AG09309 (cell line): ENCODE data around the gene DGKH.

Source experiments
- DNase-seq: peaks from one replicate; pipeline ENCODE4 v3.0.0-alpha.2; 2010; ENCODE audit warnings: low read depth
- H3K4me3 ChIP-seq: 2 replicates; pipeline ENCODE4 v1.5.1; 2011; ENCODE audit warnings: mild to moderate bottlenecking, low read depth, low read length, moderate library complexity; ENCODE audit not compliant: control insufficient read depth
- CTCF ChIP-seq: IDR thresholded peaks from 2 replicates; pipeline ENCODE4 v1.5.1; 2011; ENCODE audit warnings: mild to moderate bottlenecking, low read depth, low read length, inconsistent platforms; ENCODE audit not compliant: insufficient read depth, control insufficient read depth; ENCODE audit errors: missing control alignments

DGKH gene

GRCh38 chr13:42039946-42040729, 8.3 kb upstream of the DGKH start:
- peak overlapping the region; percentile 83 for H3K4me3 ChIP-seq
- no peak for TF ChIP-seq CTCF
- DNase-seq: peak; percentile 52

GRCh38 chr13:42040730-42041010, 7.8 kb upstream of the DGKH start:
- peak overlapping the region; percentile 83 for H3K4me3 ChIP-seq
- DNase-seq: no peak
- TF ChIP-seq CTCF: no peak

- H3K4me3 ChIP-seq: peak overlapping the region; percentile 83
- no peak for TF ChIP-seq CTCF
- no peak for DNase-seq
Measured at GRCh38 chr13:42041011-42041683, 7.3 kb upstream of the DGKH start.

GRCh38 chr13:42041684-42042035, 6.8 kb upstream of the DGKH start:
- DNase-seq: no peak
- peak; percentile 72 for TF ChIP-seq CTCF
- H3K4me3 ChIP-seq: peak overlapping the region; percentile 83

- no peak for TF ChIP-seq CTCF
- DNase-seq: no peak
- H3K4me3 ChIP-seq: no peak overlapping the region
Measured at GRCh38 chr13:42043676-42044075, 4.8 kb upstream of the DGKH start.

GRCh38 chr13:42046448-42046847, 2.0 kb upstream of the DGKH start:
- no peak for TF ChIP-seq CTCF
- no peak for DNase-seq
- no peak overlapping the region for H3K4me3 ChIP-seq
